Stomach (tissue), 4 donors: ENCODE data around the gene SLC22A4.

Experiments used
- CTCF ChIP-seq, 7 experiments: fragments of 450-650 bp in 4 of 7; fragments of 200-600 bp in 3 of 7; sonication (generic) in 3 of 7; IDR thresholded peaks; one replicate each; pipeline ENCODE4 v1.5.1; 2016 to 2019; ENCODE audit warnings: antibody characterized with exemption in 7 of 7, control low read depth in 2 of 7, mild to moderate bottlenecking in 1 of 7
- EP300 ChIP-seq: sonication (generic); formaldehyde crosslinking; IDR thresholded peaks from one replicate; pipeline ENCODE4 v1.6.1; 2017; ENCODE audit warnings: antibody characterized with exemption
- POLR2A ChIP-seq, 4 donors: fragments of 450-650 bp; IDR thresholded peaks; one replicate each; pipeline ENCODE4 v1.6.1; 2016; ENCODE audit warnings: antibody characterized with exemption in 4 of 4, control low read depth in 2 of 4, mild to moderate bottlenecking in 1 of 4, moderate library complexity in 1 of 4
- POLR2AphosphoS5 ChIP-seq, 3 donors: sonication (generic); formaldehyde crosslinking; IDR thresholded peaks; one replicate each; pipeline ENCODE4 v1.6.1; 2016; ENCODE audit warnings: antibody characterized with exemption in 3 of 3

GRCh38 chr5:132369474-132370180 lies 75.4 kb downstream of the SLC22A4 start, which contains the start of gene SLC22A5:
- TF ChIP-seq CTCF (IDR thresholded peaks at IDR 0.05) (no peak), POLR2AphosphoS5 (IDR thresholded peaks at IDR 0.05) (peak in 2 of 3 donors; percentile 76 to 78), POLR2A (IDR thresholded peaks at IDR 0.05) (peak in 1 of 4 donors; percentile 32), EP300 (no peak)
